GM19240 (cell line): ENCODE measurements around the gene PGM1.
"Not testable (repeated sequence)": the region's sequence is repeated elsewhere in the genome, so short reads cannot be mapped to it uniquely, and the experiment has no call there.

Experiments used
- DNase-seq: peaks from one replicate; pipeline ENCODE4 v3.0.0; 2011; ENCODE audit warnings: low spot score; ENCODE audit not compliant: insufficient read length

Gene PGM1

GRCh38 chr1:63593303-63593885, at the start of gene PGM1:
TSS of gene PGM1 (plus strand) at chr1:63593411. CDS start at chr1:63593489, 78 bp downstream.
- peak; percentile 43 for DNase-seq

GRCh38 chr1:63545780-63546179, 47.4 kb upstream of the PGM1 start:
- DNase-seq = no peak

- no peak for DNase-seq
Measured at GRCh38 chr1:63547621-63548294, 45.5 kb upstream of the PGM1 start.

GRCh38 chr1:63548303-63548702, 44.9 kb upstream of the PGM1 start:
- no peak for DNase-seq

- DNase-seq = no peak
Measured at GRCh38 chr1:63548877-63549276, 44.3 kb upstream of the PGM1 start.

- no peak for DNase-seq
Measured at GRCh38 chr1:63555480-63555879, 37.7 kb upstream of the PGM1 start.

GRCh38 chr1:63557365-63557987, 35.7 kb upstream of the PGM1 start:
- DNase-seq = no peak

- DNase-seq = no peak
Measured at GRCh38 chr1:63559357-63559756, 33.9 kb upstream of the PGM1 start.

GRCh38 chr1:63563745-63564144, 29.5 kb upstream of the PGM1 start:
- DNase-seq = no peak

GRCh38 chr1:63569068-63569467, 24.1 kb upstream of the PGM1 start:
- no peak for DNase-seq

- no peak for DNase-seq
Measured at GRCh38 chr1:63569640-63570316, 23.4 kb upstream of the PGM1 start.

- not testable (repeated sequence) for DNase-seq
Measured at GRCh38 chr1:63572686-63573085, 20.5 kb upstream of the PGM1 start.

- not testable (repeated sequence) for DNase-seq
Measured at GRCh38 chr1:63574203-63574796, 18.9 kb upstream of the PGM1 start.

GRCh38 chr1:63575340-63575826, 17.8 kb upstream of the PGM1 start:
- DNase-seq = no peak

- DNase-seq = not testable (repeated sequence)
Measured at GRCh38 chr1:63586326-63586725, 6.9 kb upstream of the PGM1 start.

GRCh38 chr1:63590166-63590560, 3.0 kb upstream of the PGM1 start:
- DNase-seq = no peak

- DNase-seq = no peak
Measured at GRCh38 chr1:63592536-63593302, 492 bp upstream of the PGM1 start.

- DNase-seq = peak; percentile 10
Measured at GRCh38 chr1:63593886-63594605, 835 bp downstream of the PGM1 start.

GRCh38 chr1:63595435-63595834, 2.2 kb downstream of the PGM1 start:
- DNase-seq = no peak

- no peak for DNase-seq
Measured at GRCh38 chr1:63599799-63600198, 6.6 kb downstream of the PGM1 start.
